Lower leg skin (tissue), 4 donors: ENCODE data around the gene SMOC2. TPM values are rescaled to one million over a fixed set of nuclear protein-coding genes. Genes with fewer than 3 reads are reported as not detected.

Experiments
- DNase-seq, 2 donors: peaks; one replicate each; pipeline ENCODE4 v3.0.0-alpha.2; 2019; ENCODE audit warnings: low spot score in 2 of 2
- H3K4me3 ChIP-seq: fragments of 200-600 bp; sonication (generic); 2 replicates; pipeline ENCODE4 v1.5.1; 2017; ENCODE audit warnings: mild to moderate bottlenecking, low read depth; ENCODE audit not compliant: poor library complexity, severe bottlenecking
- POLR2A ChIP-seq, 2 donors: fragments of 450-650 bp; IDR thresholded peaks; one replicate each; pipeline ENCODE4 v1.6.1; 2016 to 2017; ENCODE audit warnings: antibody characterized with exemption in 2 of 2, mild to moderate bottlenecking in 1 of 2, moderate library complexity in 1 of 2
- WGBS, 2 donors: methylation state at CpG; one replicate each; pipeline ENCODE4 v1.1.5; 2018; 5-methylcytosine and 5-hydroxymethylcytosine counted together
- intact Hi-C: fragments of 100-400 bp; cut with DNase I; formaldehyde crosslinking; loops from one replicate; pipeline ENCODE4 v1.15.0; 2023; ENCODE audit warnings: low total_unique reads
- total RNA-seq, 4 donors: library from RNA; depleted of rRNA; stranded (reverse); fragments of >200 nt; gene quantifications; one replicate each; pipeline ENCODE4 v1.1.0, GENCODE V29; 2016
- TF ChIP-seq, protein P1 (sequence below), 3 donors: fragments of 450-650 bp; IDR thresholded peaks; one replicate each; pipeline ENCODE4 v1.5.1; 2016; ENCODE audit warnings: antibody characterized with exemption in 3 of 3, mild to moderate bottlenecking in 3 of 3, moderate library complexity in 2 of 3

SMOC2 gene
- total RNA-seq, 4 donors from 2014 or later: 12.5 to 26.1 (median 13.0) TPM

DNA sequence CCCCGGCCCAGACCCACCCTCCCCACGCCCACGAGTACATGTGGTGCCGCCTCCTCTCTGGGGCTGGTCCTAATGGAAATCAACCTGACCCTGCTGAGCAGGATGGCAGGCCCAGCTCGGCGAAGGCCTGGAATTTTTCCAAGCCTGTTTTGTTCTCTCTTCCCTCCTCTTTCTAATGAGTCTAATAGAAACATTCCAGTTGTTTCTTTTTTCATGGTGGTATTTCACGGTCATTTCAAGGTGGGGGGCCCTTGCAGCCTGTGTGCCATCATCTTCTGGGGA, 16.6 kb downstream of the SMOC2 start:
- no peak for DNase-seq
- H3K4me3 ChIP-seq: no peak overlapping the region
- intact Hi-C loops: no loop called here
- TF ChIP-seq, protein P1, sequence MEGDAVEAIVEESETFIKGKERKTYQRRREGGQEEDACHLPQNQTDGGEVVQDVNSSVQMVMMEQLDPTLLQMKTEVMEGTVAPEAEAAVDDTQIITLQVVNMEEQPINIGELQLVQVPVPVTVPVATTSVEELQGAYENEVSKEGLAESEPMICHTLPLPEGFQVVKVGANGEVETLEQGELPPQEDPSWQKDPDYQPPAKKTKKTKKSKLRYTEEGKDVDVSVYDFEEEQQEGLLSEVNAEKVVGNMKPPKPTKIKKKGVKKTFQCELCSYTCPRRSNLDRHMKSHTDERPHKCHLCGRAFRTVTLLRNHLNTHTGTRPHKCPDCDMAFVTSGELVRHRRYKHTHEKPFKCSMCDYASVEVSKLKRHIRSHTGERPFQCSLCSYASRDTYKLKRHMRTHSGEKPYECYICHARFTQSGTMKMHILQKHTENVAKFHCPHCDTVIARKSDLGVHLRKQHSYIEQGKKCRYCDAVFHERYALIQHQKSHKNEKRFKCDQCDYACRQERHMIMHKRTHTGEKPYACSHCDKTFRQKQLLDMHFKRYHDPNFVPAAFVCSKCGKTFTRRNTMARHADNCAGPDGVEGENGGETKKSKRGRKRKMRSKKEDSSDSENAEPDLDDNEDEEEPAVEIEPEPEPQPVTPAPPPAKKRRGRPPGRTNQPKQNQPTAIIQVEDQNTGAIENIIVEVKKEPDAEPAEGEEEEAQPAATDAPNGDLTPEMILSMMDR (IDR thresholded peaks at IDR 0.05): no peak
- TF ChIP-seq POLR2A (IDR thresholded peaks at IDR 0.05): no peak
- 34 to 39% methylated on average over 7 of the region's 7 CpGs for WGBS, 2 donors

GRCh38 chr6:168458101-168458500, 17.1 kb downstream of the SMOC2 start:
- 82 to 86% methylated on average over 10 to 12 of the region's 12 CpGs for WGBS, 2 donors
- no peak for DNase-seq

GRCh38 chr6:168459572-168459971, 18.6 kb downstream of the SMOC2 start:
- DNase-seq: no peak
- H3K4me3 ChIP-seq: no peak overlapping the region
- 95 to 98% methylated on average over 9 of the region's 9 CpGs for WGBS, 2 donors
- intact Hi-C loops: no loop called here
- TF ChIP-seq, protein P1 (IDR thresholded peaks at IDR 0.05): no peak
- no peak for TF ChIP-seq POLR2A (IDR thresholded peaks at IDR 0.05)

More at GRCh38 chr6:168458101-168458500, 17.1 kb downstream of the SMOC2 start:
- intact Hi-C loops: no loop called here
- no peak for TF ChIP-seq POLR2A (IDR thresholded peaks at IDR 0.05)
- TF ChIP-seq, protein P1 (IDR thresholded peaks at IDR 0.05): no peak
- H3K4me3 ChIP-seq: no peak overlapping the region

GRCh38 chr6:168462289-168462853, 21.4 kb downstream of the SMOC2 start:
- intact Hi-C loops: no loop called here
- TF ChIP-seq, protein P1 (IDR thresholded peaks at IDR 0.05): no peak
- TF ChIP-seq POLR2A (IDR thresholded peaks at IDR 0.05): no peak
- no peak overlapping the region for H3K4me3 ChIP-seq
- 81 to 86% methylated on average over 8 of the region's 8 CpGs for WGBS, 2 donors
- no peak for DNase-seq

DNA sequence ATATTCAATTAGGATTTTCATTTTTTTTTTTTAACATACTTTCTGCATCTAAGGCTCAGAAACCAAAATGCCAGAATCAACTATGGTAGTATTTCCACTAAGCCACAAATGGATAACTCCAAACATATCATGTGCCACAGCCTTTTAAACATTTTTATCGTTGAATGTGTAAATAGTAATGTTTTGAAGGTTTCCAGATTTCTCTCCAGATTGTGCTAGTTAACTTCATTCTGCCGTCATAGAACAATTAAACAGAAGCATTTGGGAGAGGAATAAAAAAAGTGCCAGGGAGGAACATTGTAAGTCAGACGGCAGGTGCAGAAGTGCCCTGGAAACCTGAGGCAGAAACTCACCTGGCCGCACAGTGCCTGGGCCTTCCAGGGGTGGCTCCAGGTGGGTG, 23.6 kb downstream of the SMOC2 start:
- no peak for DNase-seq
- 71 to 84% methylated on average over 4 of the region's 4 CpGs for WGBS, 2 donors
- H3K4me3 ChIP-seq: no peak overlapping the region
- intact Hi-C loops: no loop called here
- TF ChIP-seq, protein P1 (IDR thresholded peaks at IDR 0.05): no peak
- TF ChIP-seq POLR2A (IDR thresholded peaks at IDR 0.05): no peak

GRCh38 chr6:168468045-168468444, 27.1 kb downstream of the SMOC2 start:
- intact Hi-C loops: no loop called here
- TF ChIP-seq, protein P1 (IDR thresholded peaks at IDR 0.05): no peak
- no peak for TF ChIP-seq POLR2A (IDR thresholded peaks at IDR 0.05)
- 64 to 83% methylated on average over 5 of the region's 5 CpGs for WGBS, 2 donors
- no peak for DNase-seq
- H3K4me3 ChIP-seq: no peak overlapping the region
